HepG2 (cell line): ENCODE data around the gene PNLDC1. TPM values are rescaled to one million over a fixed set of nuclear protein-coding genes. Genes with fewer than 3 reads are reported as not detected.

Experiments used
- GATAD1 ChIP-seq: IDR thresholded peaks from 2 replicates; pipeline ENCODE4 v1.6.1; 2016; ENCODE audit warnings: missing genetic modification reagents, missing compliant biosample characterization
- MIER3 ChIP-seq: IDR thresholded peaks from 2 replicates; pipeline ENCODE4 v1.6.1; 2016; ENCODE audit warnings: missing compliant biosample characterization, borderline replicate concordance
- POLR2AphosphoS5 ChIP-seq: IDR thresholded peaks from 2 replicates; pipeline ENCODE4 v1.6.1; 2012; ENCODE audit warnings: low read depth, low read length
- TCF7L2 ChIP-seq: IDR thresholded peaks from 2 replicates; pipeline ENCODE4 v1.6.1; 2011; ENCODE audit warnings: mild to moderate bottlenecking, low read depth, low read length, moderate library complexity
- THAP7 ChIP-seq: sonication (generic); formaldehyde crosslinking; IDR thresholded peaks from 2 replicates; pipeline ENCODE4 v1.8.1; 2023; ENCODE audit warnings: mild to moderate bottlenecking, missing genetic modification reagents
- ZNF724P ChIP-seq: sonication (generic); formaldehyde crosslinking; IDR thresholded peaks from 2 replicates; pipeline ENCODE4 v1.8.0; 2022; ENCODE audit warnings: missing genetic modification reagents, borderline replicate concordance
- polyA plus RNA-seq, 8 experiments: library from polyadenylated mRNA; depleted of rRNA in 3 of 8; stranded (reverse) in 7 of 8; unstranded in 1 of 8; fragments of >200 nt; fragmentation: Illumina TruSeq in 4 of 8; extraction: Trizol in 4 of 8; gene quantifications; 2 replicates each; pipeline versions ENCODE4 v1.2.1 to v1.2.3, GENCODE V29; 2011 to 2016; ENCODE audit warnings: low read depth in 4 of 8, missing spikeins in 1 of 8, mixed read lengths in 1 of 8; ENCODE audit not compliant: insufficient read depth in 1 of 8
- total RNA-seq, 5 experiments: library from RNA; depleted of rRNA; stranded (reverse); fragments of >200 nt; fragmentation: Illumina TruSeq; extraction: Trizol; gene quantifications; 2 replicates each; pipeline ENCODE4 v1.2.3, GENCODE V29; 2016; ENCODE audit warnings: low read depth in 1 of 5
- TF ChIP-seq, protein P1 (sequence below): sonication (generic); formaldehyde crosslinking; IDR thresholded peaks from 2 replicates; pipeline ENCODE4 v1.4.0; 2020; ENCODE audit warnings: missing genetic modification reagents, borderline replicate concordance

The PNLDC1 gene
- total and polyA plus RNA-seq, 2 of the 13 experiments (the other 11 are each of a cell fraction or from before 2014, with no cell fraction given): not detected

DNA sequence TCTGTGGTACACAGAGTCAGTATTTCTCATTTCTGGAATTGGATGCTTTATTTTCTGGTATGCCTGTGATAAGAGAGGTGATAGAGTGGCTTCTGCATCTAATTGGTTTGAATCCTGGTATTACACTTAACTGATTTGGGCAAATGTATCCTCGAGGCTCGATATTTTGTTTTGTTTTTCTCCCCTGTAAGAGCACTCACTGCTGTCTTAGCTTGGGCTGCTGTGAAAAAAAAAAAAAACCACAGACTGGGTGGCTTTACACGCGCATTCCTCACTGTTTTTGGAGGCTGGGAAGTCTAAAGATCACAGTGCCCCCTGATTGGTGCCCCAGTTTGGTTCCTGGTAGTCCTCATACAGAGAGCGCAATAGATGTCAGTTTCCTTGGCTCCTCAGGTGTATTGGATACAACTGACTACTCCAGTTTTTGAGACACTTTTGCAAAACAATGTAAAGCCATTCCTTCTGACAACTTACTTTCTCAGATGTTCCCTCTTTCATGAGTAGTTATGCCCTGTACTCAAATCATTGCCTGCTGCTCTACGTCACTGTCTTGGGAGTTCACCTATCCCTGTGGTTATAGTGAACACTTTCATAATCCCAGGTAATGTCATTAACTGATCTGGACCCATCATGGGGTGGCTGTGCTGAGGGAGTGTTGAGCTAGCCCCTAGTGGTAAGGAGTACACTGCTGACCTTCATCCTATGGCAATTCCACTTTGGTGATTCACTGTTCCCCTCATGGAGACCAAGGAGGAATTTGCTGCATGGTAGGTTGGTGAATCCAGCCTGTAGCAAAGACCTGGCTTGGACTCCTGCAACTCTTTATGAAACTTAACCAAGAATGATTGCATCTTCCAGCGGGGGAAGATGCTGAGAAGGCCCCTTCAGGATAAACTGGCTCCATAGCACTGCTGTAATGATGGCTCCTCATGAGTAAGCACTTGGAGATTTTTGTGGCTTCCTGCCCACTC lies 41.8 kb upstream of the PNLDC1 start (continued):
- TF ChIP-seq MIER3 (CRISPR knock-in tag): 0 out of 2 replicates have a peak, but pooled peaks have one; percentile 17
- TF ChIP-seq, protein P1, sequence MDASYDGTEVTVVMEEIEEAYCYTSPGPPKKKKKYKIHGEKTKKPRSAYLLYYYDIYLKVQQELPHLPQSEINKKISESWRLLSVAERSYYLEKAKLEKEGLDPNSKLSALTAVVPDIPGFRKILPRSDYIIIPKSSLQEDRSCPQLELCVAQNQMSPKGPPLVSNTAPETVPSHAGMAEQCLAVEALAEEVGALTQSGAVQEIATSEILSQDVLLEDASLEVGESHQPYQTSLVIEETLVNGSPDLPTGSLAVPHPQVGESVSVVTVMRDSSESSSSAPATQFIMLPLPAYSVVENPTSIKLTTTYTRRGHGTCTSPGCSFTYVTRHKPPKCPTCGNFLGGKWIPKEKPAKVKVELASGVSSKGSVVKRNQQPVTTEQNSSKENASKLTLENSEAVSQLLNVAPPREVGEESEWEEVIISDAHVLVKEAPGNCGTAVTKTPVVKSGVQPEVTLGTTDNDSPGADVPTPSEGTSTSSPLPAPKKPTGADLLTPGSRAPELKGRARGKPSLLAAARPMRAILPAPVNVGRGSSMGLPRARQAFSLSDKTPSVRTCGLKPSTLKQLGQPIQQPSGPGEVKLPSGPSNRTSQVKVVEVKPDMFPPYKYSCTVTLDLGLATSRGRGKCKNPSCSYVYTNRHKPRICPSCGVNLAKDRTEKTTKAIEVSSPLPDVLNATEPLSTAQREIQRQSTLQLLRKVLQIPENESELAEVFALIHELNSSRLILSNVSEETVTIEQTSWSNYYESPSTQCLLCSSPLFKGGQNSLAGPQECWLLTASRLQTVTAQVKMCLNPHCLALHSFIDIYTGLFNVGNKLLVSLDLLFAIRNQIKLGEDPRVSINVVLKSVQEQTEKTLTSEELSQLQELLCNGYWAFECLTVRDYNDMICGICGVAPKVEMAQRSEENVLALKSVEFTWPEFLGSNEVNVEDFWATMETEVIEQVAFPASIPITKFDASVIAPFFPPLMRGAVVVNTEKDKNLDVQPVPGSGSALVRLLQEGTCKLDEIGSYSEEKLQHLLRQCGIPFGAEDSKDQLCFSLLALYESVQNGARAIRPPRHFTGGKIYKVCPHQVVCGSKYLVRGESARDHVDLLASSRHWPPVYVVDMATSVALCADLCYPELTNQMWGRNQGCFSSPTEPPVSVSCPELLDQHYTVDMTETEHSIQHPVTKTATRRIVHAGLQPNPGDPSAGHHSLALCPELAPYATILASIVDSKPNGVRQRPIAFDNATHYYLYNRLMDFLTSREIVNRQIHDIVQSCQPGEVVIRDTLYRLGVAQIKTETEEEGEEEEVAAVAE (CRISPR knock-in tag): 0 out of 2 replicates have a peak, but pooled peaks have one; percentile 54
- TF ChIP-seq POLR2AphosphoS5: peak; percentile 42; the same call in 1 of the 2 replicates
- TF ChIP-seq GATAD1 (CRISPR knock-in tag): 0 out of 2 replicates have a peak, but pooled peaks have one; percentile 28
- no peak for TF ChIP-seq ZNF724P (CRISPR knock-in tag)
- no peak for TF ChIP-seq THAP7 (CRISPR knock-in tag)
- TF ChIP-seq TCF7L2: no peak
